Suprapubic skin (tissue), 4 donors: Measurements from ENCODE around the gene SIMC1. TPM values are rescaled to one million over a fixed set of nuclear protein-coding genes. Genes with fewer than 3 reads are reported as not detected.
A peak's percentile ranks its signal among the peaks of the same experiment; 100 is the strongest.
"Not testable (repeated sequence)": the region's sequence is repeated elsewhere in the genome, so short reads cannot be mapped to it uniquely, and the experiment has no call there.

Experiments used
- DNase-seq, 2 donors: peaks; one replicate each; pipeline ENCODE4 v3.0.0-alpha.2; 2019; ENCODE audit warnings: low spot score in 2 of 2
- H3K27ac ChIP-seq: fragments of 200-600 bp; sonication (generic); one replicate; pipeline ENCODE4 v1.5.1; 2019
- H3K27me3 ChIP-seq: fragments of 200-600 bp; sonication (generic); one replicate; pipeline ENCODE4 v1.5.1; 2019
- H3K36me3 ChIP-seq: fragments of 200-600 bp; sonication (generic); one replicate; pipeline ENCODE4 v1.5.1; 2019
- H3K4me1 ChIP-seq: fragments of 200-600 bp; sonication (generic); one replicate; pipeline ENCODE4 v1.5.1; 2019
- H3K4me3 ChIP-seq: fragments of 200-600 bp; sonication (generic); one replicate; pipeline ENCODE4 v1.5.1; 2019; ENCODE audit warnings: mild to moderate bottlenecking
- H3K9me3 ChIP-seq: fragments of 200-600 bp; sonication (generic); one replicate; pipeline ENCODE4 v1.5.1; 2019
- POLR2A ChIP-seq, 2 donors: fragments of 450-650 bp; IDR thresholded peaks; one replicate each; pipeline ENCODE4 v1.6.1; 2017; ENCODE audit warnings: antibody characterized with exemption in 2 of 2, mild to moderate bottlenecking in 2 of 2, moderate library complexity in 2 of 2
- WGBS: methylation state at CpG from one replicate; pipeline ENCODE4 v1.1.5; 2018; 5-methylcytosine and 5-hydroxymethylcytosine counted together
- total RNA-seq, 4 donors: library from RNA; depleted of rRNA; stranded (reverse); fragments of >200 nt; gene quantifications; one replicate each; pipeline ENCODE4 v1.1.0, GENCODE V29; 2016

The SIMC1 gene
- total RNA-seq, 4 donors from 2014 or later, result 9.6 to 27.8 (median 12.9) TPM

DNA sequence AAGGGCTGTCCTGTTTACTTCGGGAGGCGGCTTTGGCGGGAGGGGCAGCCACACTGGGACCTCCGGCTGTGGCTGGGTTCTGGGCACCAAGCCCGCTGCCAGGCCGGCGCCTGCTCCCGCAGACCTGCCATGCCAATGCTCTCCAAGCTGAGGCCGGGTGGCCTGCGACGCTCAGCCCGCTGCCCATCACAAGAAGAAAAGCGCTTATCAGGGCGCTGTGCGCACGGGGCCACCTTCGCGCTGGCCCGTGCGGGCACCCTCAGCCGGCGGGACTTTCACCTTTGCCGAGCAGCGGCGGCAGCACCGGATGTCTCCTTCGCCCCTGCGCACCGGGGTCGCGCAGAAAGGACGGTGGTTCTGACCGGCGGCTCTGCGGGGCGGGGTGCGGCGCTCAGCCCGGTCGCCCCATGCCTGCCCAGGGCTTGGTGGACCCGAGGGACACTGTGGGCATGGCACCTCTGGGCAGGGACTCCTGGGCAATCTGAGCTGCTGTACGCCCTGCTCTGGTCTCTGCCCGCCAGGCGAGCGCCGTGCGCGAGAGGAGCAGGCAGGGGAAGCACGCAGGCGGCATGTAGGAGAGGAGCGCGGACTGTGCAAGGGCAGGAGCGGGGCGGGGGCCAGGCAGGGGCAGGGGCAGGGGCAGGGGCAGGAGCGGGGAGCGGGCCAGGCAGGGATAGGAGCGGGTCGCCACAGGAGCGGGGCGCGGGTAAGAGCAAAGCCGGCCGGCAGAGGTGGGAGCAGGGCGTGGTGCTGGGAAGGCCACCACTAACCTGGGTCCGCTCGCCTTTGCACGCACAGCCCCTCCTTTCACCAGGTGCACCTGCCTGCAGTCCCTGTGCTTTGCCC, 43.8 kb upstream of the SIMC1 start:
- 0% methylated on average over 1 of the region's 67 CpGs for WGBS
- not testable (repeated sequence) for H3K36me3 ChIP-seq, H3K27ac ChIP-seq, H3K9me3 ChIP-seq, DNase-seq
- Histone ChIP-seq H3K27me3 (peaks cover 66% of the 10 kb centered on the region), H3K4me1 (peaks cover 11% of the 10 kb centered on the region), H3K4me3 (peak overlapping the region; percentile 22)

DNA sequence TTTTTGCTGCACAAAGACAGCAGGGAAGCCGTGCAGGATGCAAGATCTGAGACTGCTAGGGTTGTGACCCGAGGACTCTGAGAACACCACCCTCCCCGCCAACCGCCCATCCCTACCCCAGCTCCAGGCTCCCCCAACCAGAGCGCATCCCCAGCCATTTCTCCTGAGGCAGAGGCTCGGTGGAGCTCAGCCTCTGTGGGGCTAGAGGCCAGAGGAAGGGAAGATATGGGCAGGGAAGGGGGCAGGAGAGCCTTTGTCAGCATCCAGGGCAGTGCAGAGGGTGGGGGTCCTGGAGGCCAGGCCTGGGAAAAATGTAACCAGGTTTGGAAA, 43.2 kb upstream of the SIMC1 start:
- H3K4me1 ChIP-seq, result peaks cover 12% of the 10 kb centered on the region
- peaks cover 71% of the 10 kb centered on the region for H3K27me3 ChIP-seq
- H3K9me3 ChIP-seq, H3K4me3 ChIP-seq, H3K27ac ChIP-seq, H3K36me3 ChIP-seq, DNase-seq: not testable (repeated sequence)
- WGBS, result 31% methylated on average over 3 of the region's 6 CpGs

DNA sequence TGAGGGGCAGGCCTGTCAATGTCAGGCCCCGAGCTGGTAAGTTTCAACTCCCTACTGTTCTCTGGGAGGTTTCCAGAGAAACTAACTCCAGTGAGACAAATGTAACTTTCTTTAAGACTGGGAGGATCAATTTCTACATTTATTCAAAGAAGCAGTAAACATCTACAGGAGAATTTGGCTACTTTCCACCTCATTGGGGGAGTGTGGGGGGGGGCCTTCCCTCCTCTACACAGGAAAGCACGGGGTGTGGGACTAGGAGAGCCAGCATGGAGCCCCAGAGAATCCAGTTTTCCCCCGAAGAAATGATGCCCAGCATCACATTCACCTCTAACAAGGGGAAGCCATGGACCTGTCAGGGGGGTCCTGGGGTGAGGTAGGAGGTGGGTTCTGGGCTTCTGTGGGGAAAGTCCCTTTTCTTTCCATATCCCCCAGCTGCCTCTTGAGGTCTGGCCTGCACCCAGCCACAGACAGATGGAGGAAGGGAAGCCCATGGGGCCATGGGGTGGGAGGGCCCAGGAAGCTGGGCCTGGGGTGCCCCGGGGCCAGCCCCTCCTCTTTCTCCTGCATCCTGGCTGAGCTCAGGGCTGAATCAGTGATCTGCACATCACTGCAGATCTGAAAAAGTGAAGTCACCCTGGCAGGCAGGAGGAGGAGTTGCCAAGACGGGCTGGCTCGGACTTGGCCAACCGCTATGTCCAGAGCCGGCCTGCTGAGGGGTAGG, 42.6 kb upstream of the SIMC1 start:
- not testable (repeated sequence) for H3K4me3 ChIP-seq, H3K9me3 ChIP-seq, H3K27ac ChIP-seq, DNase-seq, H3K36me3 ChIP-seq
- H3K27me3 ChIP-seq, result peaks cover 77% of the 10 kb centered on the region
- peaks cover 12% of the 10 kb centered on the region for H3K4me1 ChIP-seq
- WGBS, result 37% methylated on average over 3 of the region's 8 CpGs

DNA sequence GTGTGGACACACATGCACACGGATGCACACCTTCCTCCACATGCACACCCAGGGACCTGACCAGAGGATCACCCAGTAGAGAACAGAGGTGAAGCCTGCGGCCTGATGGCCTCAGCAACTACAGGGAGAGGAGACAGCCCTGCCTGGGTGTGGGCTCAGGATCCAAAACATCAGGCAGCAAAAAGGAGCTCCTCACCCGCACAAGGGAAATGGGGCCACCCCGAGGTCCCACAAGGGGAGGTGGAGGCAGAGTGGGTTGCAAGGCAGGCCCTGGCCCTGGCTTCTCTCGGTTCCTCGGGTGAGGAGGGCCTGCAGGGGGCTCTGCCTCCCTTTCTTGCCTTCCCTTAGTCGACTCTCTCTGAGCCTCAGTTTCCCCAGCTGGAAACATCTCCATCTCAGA, 41.4 kb upstream of the SIMC1 start:
- 67% methylated on average over 5 of the region's 7 CpGs for WGBS
- Histone ChIP-seq H3K27me3 (peaks cover 72% of the 10 kb centered on the region), H3K4me1 (peaks cover 12% of the 10 kb centered on the region)
- not testable (repeated sequence) for H3K36me3 ChIP-seq, H3K4me3 ChIP-seq, H3K9me3 ChIP-seq, H3K27ac ChIP-seq, DNase-seq

DNA sequence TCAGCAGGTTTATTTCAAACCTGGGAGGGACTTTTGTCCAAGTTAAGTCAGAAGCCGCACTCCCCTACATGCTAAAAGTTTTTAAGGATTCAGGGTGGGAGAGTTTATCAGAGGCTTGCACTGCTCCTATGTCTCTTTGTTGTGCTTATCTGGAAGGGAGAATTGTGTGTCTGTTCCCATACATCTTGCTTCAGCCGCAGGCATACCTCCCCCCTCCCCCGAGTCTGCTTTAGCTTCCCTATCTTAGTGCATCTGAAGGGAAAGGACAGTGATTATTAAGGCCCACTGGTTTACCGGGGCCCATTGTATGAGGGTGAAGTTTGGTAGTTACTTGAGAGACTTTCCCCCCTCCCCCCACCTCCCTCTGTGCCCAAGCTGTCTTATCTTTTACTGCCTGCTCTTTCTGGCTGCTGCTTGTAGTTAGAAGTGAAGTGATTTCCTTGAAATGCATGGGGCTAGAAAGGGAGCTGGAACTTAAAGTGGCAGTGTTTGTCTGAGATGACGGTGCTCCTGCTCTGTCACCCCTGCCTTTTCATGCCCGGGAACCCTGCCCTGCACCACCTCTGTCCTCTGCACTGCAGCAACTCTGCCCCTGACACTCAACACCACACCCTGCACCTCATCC, 40.9 kb upstream of the SIMC1 start:
- H3K27ac ChIP-seq, H3K4me3 ChIP-seq, H3K36me3 ChIP-seq, DNase-seq, H3K9me3 ChIP-seq: not testable (repeated sequence)
- Histone ChIP-seq H3K4me1 (peaks cover 12% of the 10 kb centered on the region), H3K27me3 (peaks cover 68% of the 10 kb centered on the region)
- WGBS, result 45% methylated on average over 5 of the region's 6 CpGs

DNA sequence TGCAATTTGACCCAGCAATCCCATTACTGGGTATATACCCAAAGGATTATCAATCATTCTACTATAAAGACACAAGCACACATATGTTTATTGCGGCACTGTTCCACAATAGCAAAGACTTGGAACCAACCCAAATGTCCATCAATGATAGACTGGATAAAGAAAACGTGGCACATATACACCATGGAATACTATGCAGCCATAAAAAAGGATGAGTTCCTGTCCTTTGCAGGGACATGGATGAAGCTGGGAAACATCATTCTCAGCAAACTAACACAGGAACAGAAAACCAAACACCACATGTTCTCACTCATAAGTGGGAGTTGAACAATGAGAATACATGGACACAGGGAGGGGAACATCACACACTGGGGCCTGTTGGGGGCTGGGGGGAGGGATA, 39.9 kb upstream of the SIMC1 start:
- not testable (repeated sequence) for DNase-seq, H3K4me3 ChIP-seq, H3K36me3 ChIP-seq, H3K9me3 ChIP-seq, H3K27ac ChIP-seq
- peaks cover 12% of the 10 kb centered on the region for H3K4me1 ChIP-seq
- peaks cover 61% of the 10 kb centered on the region for H3K27me3 ChIP-seq
- WGBS, result 94% methylated on average over 2 of the region's 2 CpGs

DNA sequence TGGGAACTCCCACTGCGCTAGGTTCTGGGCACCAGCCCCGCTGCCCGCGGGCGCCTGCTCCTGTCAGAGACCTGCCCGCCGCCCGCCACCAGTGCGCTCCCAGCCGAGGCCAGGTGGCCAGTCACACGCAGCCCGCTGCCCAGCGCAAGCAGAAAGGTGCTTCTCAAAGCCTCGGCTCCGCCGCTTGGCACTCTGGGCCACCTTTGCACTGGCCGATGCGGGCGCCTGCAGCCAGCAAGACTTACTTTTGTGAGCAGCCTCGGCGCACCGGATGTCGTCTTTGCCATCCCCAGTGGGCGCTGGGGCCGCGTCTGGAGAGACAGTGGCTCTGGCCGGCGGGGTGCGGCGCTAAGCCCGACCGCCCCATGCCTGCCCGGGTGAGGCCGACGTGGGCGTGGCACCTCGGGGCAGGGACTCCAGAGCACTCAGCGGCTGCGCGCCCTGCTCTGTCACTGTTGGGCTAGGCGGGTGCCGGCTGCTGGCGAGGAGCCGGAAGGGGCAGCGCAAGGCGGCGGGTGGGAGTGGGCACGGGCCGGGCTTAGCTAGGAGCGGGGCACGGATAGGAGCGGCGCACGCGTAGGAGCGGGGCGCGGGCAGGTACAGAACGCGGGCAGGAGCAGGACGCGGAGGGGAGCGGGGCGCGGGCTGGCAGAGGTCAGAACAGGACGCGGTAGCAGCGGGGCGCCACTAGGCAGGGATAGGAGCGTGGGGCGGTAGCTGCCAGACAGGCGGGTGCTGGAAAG, 39.1 kb upstream of the SIMC1 start:
- H3K27ac ChIP-seq, DNase-seq, H3K36me3 ChIP-seq, H3K9me3 ChIP-seq: not testable (repeated sequence)
- peaks cover 55% of the 10 kb centered on the region for H3K27me3 ChIP-seq
- peaks cover 11% of the 10 kb centered on the region for H3K4me1 ChIP-seq
- peak overlapping the region; percentile 40 for H3K4me3 ChIP-seq
- WGBS, result 0% methylated on average over 12 of the region's 72 CpGs

DNA sequence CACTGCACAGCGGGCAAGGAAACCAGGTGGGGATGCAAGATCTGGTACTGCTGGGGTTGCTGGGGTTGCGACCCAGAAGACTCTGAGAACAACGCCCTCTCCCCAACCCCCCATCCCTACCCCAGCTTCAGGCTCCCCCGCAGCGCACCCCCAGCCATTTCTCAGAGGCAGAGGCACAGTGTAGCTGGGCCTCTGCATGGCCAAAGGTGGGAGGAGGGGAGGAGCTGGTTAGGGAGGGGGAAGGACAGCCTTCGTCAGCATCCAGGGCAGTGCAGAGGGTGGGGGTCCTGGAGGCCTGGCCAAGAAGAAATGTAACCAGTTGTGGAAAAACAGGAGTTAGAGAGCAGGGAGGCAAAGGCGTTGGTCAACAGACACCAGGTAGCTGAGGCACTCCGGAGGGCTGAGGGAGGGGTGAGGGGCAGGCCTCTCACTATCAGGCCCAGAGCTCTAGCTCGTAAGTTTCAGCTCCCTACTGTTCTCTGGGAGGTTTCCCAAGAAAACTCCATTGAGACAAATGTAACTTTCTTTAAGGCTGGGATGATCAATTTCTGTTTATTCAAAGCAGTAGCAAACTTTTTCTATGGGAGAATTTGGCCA, 38.3 kb upstream of the SIMC1 start:
- not testable (repeated sequence) for DNase-seq
- WGBS, result 14% methylated on average over 6 of the region's 9 CpGs
- H3K27me3 ChIP-seq, result peaks cover 49% of the 10 kb centered on the region

DNA sequence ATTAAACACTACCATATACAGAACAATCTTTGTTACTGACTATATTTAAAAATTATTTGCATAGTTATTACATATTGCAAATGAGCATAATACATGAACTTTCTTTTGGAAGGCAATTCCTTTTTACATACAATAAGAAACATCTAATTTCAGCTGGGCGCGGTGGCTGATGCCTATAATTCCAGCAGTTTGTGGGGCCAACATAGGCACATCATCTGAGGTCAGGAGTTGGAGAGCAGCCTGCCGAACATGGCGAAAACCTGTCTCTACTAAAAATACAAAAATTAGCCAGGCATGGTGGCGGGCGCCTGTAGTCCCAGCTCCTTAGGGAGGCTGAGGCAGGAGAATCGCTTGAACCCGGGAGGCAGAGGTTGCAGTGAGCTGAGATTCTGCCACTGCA, 36.4 kb upstream of the SIMC1 start:
- Histone ChIP-seq H3K27ac (no peak overlapping the region), H3K36me3 (no peaks in the 10 kb centered on the region), H3K4me3 (no peak overlapping the region), H3K4me1 (peaks cover 8% of the 10 kb centered on the region), H3K27me3 (peaks cover 40% of the 10 kb centered on the region), H3K9me3 (no peaks in the 10 kb centered on the region)
- WGBS, result 94% methylated on average over 8 of the region's 8 CpGs
- TF ChIP-seq POLR2A (IDR thresholded peaks at IDR 0.05), result no peak
- no peak for DNase-seq

More for the DNA sequence above, 38.3 kb upstream of the SIMC1 start:
- H3K4me1 ChIP-seq, H3K4me3 ChIP-seq, H3K27ac ChIP-seq, H3K36me3 ChIP-seq, H3K9me3 ChIP-seq: not testable (repeated sequence)
